NCI-H1105 (cell line): Measurements from ENCODE around the gene ACYP1.

Source experiments
- DNase-seq: peaks from one replicate; lab custom pipeline; 2025; lab: John Stamatoyannopoulos, UW

ACYP1 gene

GRCh38 chr14:75063491-75064204, at the start of gene ACYP1:
Gene ACYP1, minus strand, starts transcription at chr14:75064024. Its CDS starts 471 bp downstream, at chr14:75063553.
- DNase-seq = peak; percentile 87

- no peak for DNase-seq
Observed at GRCh38 chr14:75109877-75110276, 46.1 kb upstream of the ACYP1 start.

- DNase-seq = no peak
Observed at GRCh38 chr14:75107186-75107585, 43.4 kb upstream of the ACYP1 start.

GRCh38 chr14:75101491-75101890, 37.7 kb upstream of the ACYP1 start:
- DNase-seq = no peak

GRCh38 chr14:75098682-75099081, 34.9 kb upstream of the ACYP1 start:
- no peak for DNase-seq

GRCh38 chr14:75098212-75098611, 34.4 kb upstream of the ACYP1 start:
- DNase-seq = no peak

- DNase-seq = no peak
Observed at GRCh38 chr14:75096959-75097358, 33.1 kb upstream of the ACYP1 start.

GRCh38 chr14:75095690-75096089, 31.9 kb upstream of the ACYP1 start:
- DNase-seq = no peak

GRCh38 chr14:75094896-75095295, 31.1 kb upstream of the ACYP1 start:
- no peak for DNase-seq

- DNase-seq = no peak
Observed at GRCh38 chr14:75092698-75093097, 28.9 kb upstream of the ACYP1 start.

GRCh38 chr14:75091251-75091650, 27.4 kb upstream of the ACYP1 start:
- DNase-seq = no peak

- no peak for DNase-seq
Observed at GRCh38 chr14:75090353-75090752, 26.5 kb upstream of the ACYP1 start.

GRCh38 chr14:75088566-75089373, 24.9 kb upstream of the ACYP1 start:
- DNase-seq = peak; percentile 55

GRCh38 chr14:75088153-75088552, 24.3 kb upstream of the ACYP1 start:
- no peak for DNase-seq

- no peak for DNase-seq
Observed at GRCh38 chr14:75084513-75084912, 20.7 kb upstream of the ACYP1 start.

GRCh38 chr14:75083271-75083670, 19.4 kb upstream of the ACYP1 start:
- DNase-seq = no peak

GRCh38 chr14:75081660-75082229, 17.9 kb upstream of the ACYP1 start:
- DNase-seq = no peak

- no peak for DNase-seq
Observed at GRCh38 chr14:75079521-75079920, 15.7 kb upstream of the ACYP1 start.

- no peak for DNase-seq
Observed at GRCh38 chr14:75077794-75078193, 14.0 kb upstream of the ACYP1 start.

GRCh38 chr14:75070383-75070782, 6.6 kb upstream of the ACYP1 start:
- no peak for DNase-seq

GRCh38 chr14:75069811-75070145, 6.0 kb upstream of the ACYP1 start:
- no peak for DNase-seq

- DNase-seq = peak; percentile 92
Observed at GRCh38 chr14:75069121-75069810, 5.4 kb upstream of the ACYP1 start, which contains the start of gene ZC2HC1C. Gene ZC2HC1C, plus strand, starts transcription at chr14:75069641. Its CDS starts 933 bp downstream, at chr14:75070574.
